OCI-LY7 (cell line): ENCODE measurements around the gene ZNF311. TPM values are rescaled to one million over a fixed set of nuclear protein-coding genes. Genes with fewer than 3 reads are reported as not detected.

Experiments
- BruUV-seq: library from RNA; stranded (reverse); fragments of 400-500 nt; replicated peaks from 2 replicates; lab custom pipeline; 2021; lab: Mats Ljungman, UMichigan
- CTCF ChIA-PET: fragments of 300-600 bp; sonication (Branson Sonifier 250); formaldehyde crosslinking; loops from one replicate; lab custom pipeline; 2022; ENCODE audit warnings: antibody characterized with exemption; ENCODE audit not compliant: unreplicated experiment; lab: Charles Lee
- POLR2A ChIA-PET: fragments of 300-600 bp; sonication (Branson Sonifier 250); formaldehyde crosslinking; loops from one replicate; lab custom pipeline; 2022; ENCODE audit warnings: antibody characterized with exemption; lab: Charles Lee
- DNase-seq: peaks from one replicate; pipeline ENCODE4 v3.0.0-alpha.2; 2015; ENCODE audit warnings: low spot score
- H2AFZ ChIP-seq: fragments of 200-600 bp; sonication (generic), shearing (Covaris generic); 2 replicates; pipeline ENCODE4 v1.6.1; 2014; ENCODE audit warnings: mild to moderate bottlenecking, antibody characterized with exemption, low read length, moderate library complexity
- H3K27ac ChIP-seq: fragments of 200-600 bp; sonication (generic); 2 replicates; pipeline ENCODE4 v1.5.1; 2014; ENCODE audit warnings: mixed run types, low read depth, mild to moderate bottlenecking, moderate library complexity, low read length, inconsistent platforms; ENCODE audit not compliant: poor library complexity, severe bottlenecking
- H3K36me3 ChIP-seq: fragments of 200-600 bp; sonication (generic); 2 replicates; pipeline ENCODE4 v1.6.1; 2014; ENCODE audit warnings: mild to moderate bottlenecking, antibody characterized with exemption, low read length, moderate library complexity, mixed read lengths; ENCODE audit not compliant: insufficient read depth
- H3K4me1 ChIP-seq: fragments of 200-600 bp; sonication (generic); 2 replicates; pipeline ENCODE4 v1.5.1; 2014; ENCODE audit warnings: mild to moderate bottlenecking, low read length; ENCODE audit not compliant: insufficient read depth, poor library complexity, severe bottlenecking
- H3K4me2 ChIP-seq: fragments of 200-600 bp; sonication (generic); 2 replicates; pipeline ENCODE4 v1.6.1; 2014; ENCODE audit warnings: mild to moderate bottlenecking, low read length
- H3K4me3 ChIP-seq: fragments of 200-600 bp; sonication (generic); 2 replicates; pipeline ENCODE4 v1.5.1; 2014; ENCODE audit warnings: mild to moderate bottlenecking, low read depth, low read length; ENCODE audit not compliant: poor library complexity, severe bottlenecking
- H3K79me2 ChIP-seq: fragments of 200-600 bp; sonication (generic); 2 replicates; pipeline ENCODE4 v1.6.1; 2016; ENCODE audit warnings: low read depth, mild to moderate bottlenecking, low read length, moderate library complexity, mixed read lengths; ENCODE audit not compliant: insufficient read depth
- H3K9me2 ChIP-seq: fragments of 200-600 bp; sonication (generic); 2 replicates; pipeline ENCODE4 v1.6.1; 2016; ENCODE audit warnings: mild to moderate bottlenecking, low read length, mixed read lengths; ENCODE audit not compliant: insufficient read depth
- H3K9me3 ChIP-seq: fragments of 200-600 bp; sonication (generic); 2 replicates; pipeline ENCODE4 v1.6.1; 2014; ENCODE audit warnings: mild to moderate bottlenecking, mixed run types, low read length, mixed read lengths
- H4K20me1 ChIP-seq: fragments of 200-600 bp; sonication (generic); 2 replicates; pipeline ENCODE4 v1.6.1; 2014; ENCODE audit warnings: mild to moderate bottlenecking, antibody characterized with exemption, low read length, moderate library complexity, mixed read lengths; ENCODE audit not compliant: insufficient read depth
- EZH2phosphoT487 ChIP-seq: fragments of 200-600 bp; sonication (generic); IDR thresholded peaks from 2 replicates; pipeline ENCODE4 v1.6.1; 2018; ENCODE audit warnings: low read depth, borderline replicate concordance, mild to moderate bottlenecking, mixed run types, antibody characterized with exemption, low read length, moderate library complexity, mixed read lengths
- intact Hi-C: fragments of 100-400 bp; cut with micrococcal nuclease; formaldehyde crosslinking; loops from one replicate; pipeline ENCODE4 v1.10.0; 2022; ENCODE audit not compliant: unreplicated experiment
- total RNA-seq, 2 experiments: library from RNA; depleted of rRNA in 1 of 2; stranded (reverse); fragments of >200 nt in 1 of 2; shearing (Covaris generic) in 1 of 2; gene quantifications; 2 replicates each; pipeline ENCODE4 v1.2.3, GENCODE V29; 2014 to 2022
- TF ChIP-seq, protein P1 (sequence below): fragments of 200-600 bp; sonication (generic); conservative IDR thresholded peaks from 2 replicates; pipeline ENCODE4 v1.5.1; 2014; ENCODE audit warnings: mild to moderate bottlenecking, antibody characterized with exemption, low read length, moderate library complexity, mixed read lengths

ZNF311 gene
- total RNA-seq, 2 experiments from 2014 or later = not detected

GRCh38 chr6:28983838-28984237 is 21.3 kb downstream of the ZNF311 start:
- Histone ChIP-seq H3K27ac (no peak overlapping the region), H3K4me1 (peaks cover 19% of the 10 kb centered on the region), H3K79me2 (no peaks in the 10 kb centered on the region), H3K4me2 (no peak overlapping the region), H3K9me3 (no peaks in the 10 kb centered on the region), H4K20me1 (no peaks in the 10 kb centered on the region), H3K36me3 (no peaks in the 10 kb centered on the region), H3K4me3 (no peak overlapping the region), H3K9me2 (no peaks in the 10 kb centered on the region), H2AFZ (no peak overlapping the region)
- POLR2A ChIA-PET = interaction anchor here (0.6 to 0.8 kb wide), 2 partner anchors 224 to 661 kb away, joined by 3 to 9 read pairs; no protein-coding TSS in a partner anchor
- intact Hi-C loops = loop anchor here (5.0 to 10.0 kb wide), 3 partner anchors 327 to 1079 kb away; partner anchors contain the start of gene ZSCAN12
- CTCF ChIA-PET = no interaction called here
- no peak for DNase-seq
- BruUV-seq = no TSS peak
- no peak for TF ChIP-seq EZH2phosphoT487
- TF ChIP-seq, protein P1, sequence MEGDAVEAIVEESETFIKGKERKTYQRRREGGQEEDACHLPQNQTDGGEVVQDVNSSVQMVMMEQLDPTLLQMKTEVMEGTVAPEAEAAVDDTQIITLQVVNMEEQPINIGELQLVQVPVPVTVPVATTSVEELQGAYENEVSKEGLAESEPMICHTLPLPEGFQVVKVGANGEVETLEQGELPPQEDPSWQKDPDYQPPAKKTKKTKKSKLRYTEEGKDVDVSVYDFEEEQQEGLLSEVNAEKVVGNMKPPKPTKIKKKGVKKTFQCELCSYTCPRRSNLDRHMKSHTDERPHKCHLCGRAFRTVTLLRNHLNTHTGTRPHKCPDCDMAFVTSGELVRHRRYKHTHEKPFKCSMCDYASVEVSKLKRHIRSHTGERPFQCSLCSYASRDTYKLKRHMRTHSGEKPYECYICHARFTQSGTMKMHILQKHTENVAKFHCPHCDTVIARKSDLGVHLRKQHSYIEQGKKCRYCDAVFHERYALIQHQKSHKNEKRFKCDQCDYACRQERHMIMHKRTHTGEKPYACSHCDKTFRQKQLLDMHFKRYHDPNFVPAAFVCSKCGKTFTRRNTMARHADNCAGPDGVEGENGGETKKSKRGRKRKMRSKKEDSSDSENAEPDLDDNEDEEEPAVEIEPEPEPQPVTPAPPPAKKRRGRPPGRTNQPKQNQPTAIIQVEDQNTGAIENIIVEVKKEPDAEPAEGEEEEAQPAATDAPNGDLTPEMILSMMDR = no peak

GRCh38 chr6:28982476-28983266 is 22.4 kb downstream of the ZNF311 start:
- POLR2A ChIA-PET = interaction anchor here (0.7 to 1.9 kb wide), 3 partner anchors 17 to 144 kb away, joined by 3 to 4 read pairs (median 4); partner anchors contain the start of gene TRIM27
- Histone ChIP-seq H2AFZ (peak overlapping the region; percentile 39), H3K27ac (no peak overlapping the region), H3K4me2 (peak overlapping the region; percentile 96), H3K79me2 (no peaks in the 10 kb centered on the region), H3K9me3 (no peaks in the 10 kb centered on the region), H3K9me2 (no peaks in the 10 kb centered on the region), H3K36me3 (no peaks in the 10 kb centered on the region), H4K20me1 (no peaks in the 10 kb centered on the region), H3K4me3 (peak overlapping the region; percentile 98), H3K4me1 (peaks cover 22% of the 10 kb centered on the region)
- BruUV-seq = no TSS peak
- intact Hi-C loops = loop anchor here (5.0 to 10.0 kb wide), 3 partner anchors 325 to 1078 kb away; partner anchors contain the start of gene ZSCAN12
- CTCF ChIA-PET = no interaction called here
- TF ChIP-seq, protein P1 = no peak
- TF ChIP-seq EZH2phosphoT487 = no peak
- DNase-seq = no peak
